ENCODE results near the gene AGER. TPM values are rescaled to one million over a fixed set of nuclear protein-coding genes. Genes with fewer than 3 reads are reported as not detected.

The AGER gene
- total and polyA plus RNA-seq, 7 donors, result 1.9 to 10.6 (median 5.3) TPM; not detected in 1

DNA sequence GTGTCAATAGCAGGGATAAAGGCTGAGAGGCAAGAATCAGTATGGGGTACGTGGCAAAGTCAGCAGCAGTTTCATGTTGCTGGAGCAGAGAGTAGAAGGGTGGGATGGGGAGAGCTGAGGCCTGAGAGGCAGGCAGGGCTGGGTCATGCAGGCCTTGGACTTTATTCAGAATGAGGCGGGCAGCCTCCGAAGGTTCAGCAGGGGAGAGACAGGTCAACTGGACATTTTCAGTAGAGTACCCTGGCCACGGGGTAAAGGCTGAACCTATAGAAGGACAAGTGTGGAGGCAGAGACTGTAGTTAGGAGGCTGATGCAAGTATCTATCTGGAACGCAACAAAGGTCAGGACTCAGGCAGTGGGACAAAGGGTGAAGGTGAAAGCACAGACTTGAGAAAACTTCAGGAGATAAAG lies 26.1 kb upstream of the AGER start:
- peak; percentile 24 for DNase-seq
- no peaks in the 10 kb centered on the region for H3K36me3 ChIP-seq
- H3K4me1 ChIP-seq, result no peaks in the 10 kb centered on the region
- WGBS, 2 donors, result 79 to 86% methylated on average over 5 of the region's 5 CpGs
- H3K27me3 ChIP-seq, result no peaks in the 10 kb centered on the region
- no peak overlapping the region for H3K4me3 ChIP-seq
- H3K9me3 ChIP-seq, result no peaks in the 10 kb centered on the region
- no peak overlapping the region for H3K27ac ChIP-seq
- TF ChIP-seq CTCF (IDR thresholded peaks at IDR 0.05) (no peak), POLR2AphosphoS5 (IDR thresholded peaks at IDR 0.05) (no peak), EP300 (IDR thresholded peaks at IDR 0.05) (no peak), POLR2A (IDR thresholded peaks at IDR 0.05) (no peak)
- intact Hi-C loops (cut with DNase I), result no loop called here

DNA sequence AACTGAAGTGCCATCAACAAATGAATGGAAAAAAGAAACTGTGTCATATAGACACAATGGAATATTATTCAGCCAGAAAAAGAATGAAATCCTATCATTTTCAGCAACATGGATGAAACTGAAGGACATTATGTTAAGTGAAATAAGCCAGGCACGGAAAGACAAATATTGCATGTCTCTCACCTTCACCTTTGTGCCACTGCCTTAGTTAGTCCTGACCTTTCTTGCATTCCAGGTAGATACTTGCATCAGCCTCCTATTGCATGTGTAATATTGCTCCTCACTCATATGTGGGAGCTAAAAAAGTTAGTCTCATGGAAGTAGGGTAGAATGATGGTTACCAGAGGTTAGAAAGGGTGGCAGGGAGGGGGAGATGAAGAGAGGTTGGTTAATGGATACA lies 24.9 kb upstream of the AGER start:
- Histone ChIP-seq H3K27ac (no peak overlapping the region), H3K4me1 (no peaks in the 10 kb centered on the region), H3K36me3 (no peaks in the 10 kb centered on the region), H3K9me3 (no peaks in the 10 kb centered on the region), H3K4me3 (no peak overlapping the region), H3K27me3 (no peaks in the 10 kb centered on the region)
- 74 to 85% methylated on average over 1 of the region's 1 CpG for WGBS, 2 donors
- intact Hi-C loops (cut with DNase I), result no loop called here
- no peak for DNase-seq
- TF ChIP-seq POLR2A (IDR thresholded peaks at IDR 0.05), result no peak
- TF ChIP-seq POLR2AphosphoS5 (IDR thresholded peaks at IDR 0.05), result no peak
- TF ChIP-seq EP300 (IDR thresholded peaks at IDR 0.05), result no peak
- TF ChIP-seq CTCF (IDR thresholded peaks at IDR 0.05), result no peak

DNA sequence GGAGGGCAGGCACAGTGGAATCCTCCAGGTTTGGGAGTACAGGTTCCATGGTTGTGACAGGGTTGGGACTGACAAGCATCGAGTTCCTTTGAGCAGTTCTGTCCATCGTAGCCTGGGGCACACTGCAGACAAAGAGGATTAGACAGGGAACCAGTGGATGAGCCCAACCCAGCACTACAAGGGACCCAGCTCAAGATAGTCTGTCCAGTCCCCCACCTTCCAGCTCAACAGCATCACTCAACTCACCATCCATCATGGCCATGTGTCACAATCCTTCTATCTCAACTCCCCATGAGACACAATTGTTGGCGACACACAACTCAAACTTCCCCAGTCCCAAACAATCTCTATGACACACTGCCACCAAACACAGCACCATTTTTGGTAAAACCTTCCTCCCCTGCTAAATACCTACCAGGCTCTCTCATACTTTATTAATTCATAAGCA lies 20.2 kb upstream of the AGER start:
- WGBS, 2 donors, result 89 to 94% methylated on average over 3 of the region's 3 CpGs
- Histone ChIP-seq H3K27me3 (peaks cover 0 to 6% (median 0%) of the 10 kb centered on the region in 3 donors), H3K27ac (no peak overlapping the region), H3K9me3 (no peaks in the 10 kb centered on the region), H3K36me3 (no peaks in the 10 kb centered on the region), H3K4me3 (no peak overlapping the region), H3K4me1 (no peaks in the 10 kb centered on the region)
- DNase-seq, result no peak
- TF ChIP-seq EP300 (IDR thresholded peaks at IDR 0.05), result no peak
- TF ChIP-seq POLR2AphosphoS5 (IDR thresholded peaks at IDR 0.05), result no peak
- TF ChIP-seq POLR2A (IDR thresholded peaks at IDR 0.05), result no peak
- TF ChIP-seq CTCF (IDR thresholded peaks at IDR 0.05), result no peak
- intact Hi-C loops (cut with DNase I), result no loop called here

DNA sequence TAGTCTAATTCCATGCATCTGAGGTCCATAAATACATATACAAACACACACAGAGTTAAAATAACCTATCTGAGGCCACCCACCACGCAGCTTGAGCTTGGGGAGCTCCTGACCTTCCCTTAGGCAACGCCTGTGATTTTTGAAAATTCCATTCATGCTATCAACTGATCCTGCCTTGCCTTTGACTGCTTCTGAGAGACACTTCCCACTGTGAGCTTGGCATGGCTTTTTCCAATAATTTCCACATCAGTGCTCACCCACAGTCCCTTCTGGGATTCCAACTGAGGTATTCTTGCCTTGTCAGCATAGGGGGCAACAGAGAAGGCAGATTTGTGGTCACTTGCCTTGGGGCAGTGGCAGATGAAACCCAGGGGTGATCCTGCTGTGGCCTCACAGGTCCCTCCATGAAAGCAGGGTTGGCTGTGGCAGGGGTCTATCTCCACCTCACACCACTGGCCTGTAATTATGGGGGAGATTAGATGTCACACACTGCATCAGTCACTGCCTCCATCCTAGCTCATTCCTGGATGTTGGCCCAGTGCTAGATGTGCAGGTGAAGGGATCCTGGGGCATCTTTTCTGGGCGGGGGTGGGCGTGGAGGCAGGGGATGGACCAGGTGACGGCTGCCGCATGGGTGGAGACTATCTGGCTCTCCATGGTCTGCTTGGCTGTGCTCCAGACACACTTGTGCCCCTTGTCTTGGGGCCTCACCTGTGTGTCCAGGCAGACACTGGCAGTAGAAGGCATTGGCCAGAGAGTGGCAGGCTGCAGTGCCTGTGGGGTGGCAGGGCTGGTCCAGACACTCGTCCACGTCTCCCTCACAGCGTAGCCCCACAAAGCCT lies 19.6 kb upstream of the AGER start:
- TF ChIP-seq CTCF (IDR thresholded peaks at IDR 0.05), result no peak
- Histone ChIP-seq H3K27me3 (peaks cover 0 to 6% (median 0%) of the 10 kb centered on the region in 3 donors), H3K4me3 (no peak overlapping the region), H3K27ac (no peak overlapping the region), H3K4me1 (no peaks in the 10 kb centered on the region), H3K9me3 (no peaks in the 10 kb centered on the region), H3K36me3 (no peaks in the 10 kb centered on the region)
- no peak for DNase-seq
- WGBS, 2 donors, result 68 to 83% methylated on average over 9 of the region's 9 CpGs
- intact Hi-C loops (cut with DNase I), result no loop called here

Data from sigmoid colon (tissue), 7 donors.